A673 (cell line): Measurements from ENCODE around the gene SLC2A8.

Experiments
- CTCF ChIP-seq: fragments of 300-800, 200-600 bp; sonication (generic); conservative IDR thresholded peaks from 2 replicates; pipeline ENCODE4 v1.5.1; 2017; ENCODE audit warnings: low read depth, mild to moderate bottlenecking, antibody characterized with exemption, low read length, moderate library complexity, mixed read lengths
- EZH2 ChIP-seq: fragments of 200-600 bp; sonication (generic); IDR thresholded peaks from 2 replicates; pipeline ENCODE4 v1.6.1; 2017; ENCODE audit warnings: borderline replicate concordance, low read depth, mild to moderate bottlenecking, mixed read lengths, antibody characterized with exemption, low read length; ENCODE audit not compliant: poor library complexity, severe bottlenecking

- no peak for TF ChIP-seq CTCF
- TF ChIP-seq EZH2: no peak
Measured at GRCh38 chr9:127437497-127438264, 40.7 kb downstream of the SLC2A8 start.
